ENCODE measurements around the gene KDM3B. TPM values are rescaled to one million over a fixed set of nuclear protein-coding genes. Genes with fewer than 3 reads are reported as not detected.

The KDM3B gene
- total RNA-seq, 4 donors from 2014 or later = 62.7 to 65.3 (median 62.9) TPM

DNA sequence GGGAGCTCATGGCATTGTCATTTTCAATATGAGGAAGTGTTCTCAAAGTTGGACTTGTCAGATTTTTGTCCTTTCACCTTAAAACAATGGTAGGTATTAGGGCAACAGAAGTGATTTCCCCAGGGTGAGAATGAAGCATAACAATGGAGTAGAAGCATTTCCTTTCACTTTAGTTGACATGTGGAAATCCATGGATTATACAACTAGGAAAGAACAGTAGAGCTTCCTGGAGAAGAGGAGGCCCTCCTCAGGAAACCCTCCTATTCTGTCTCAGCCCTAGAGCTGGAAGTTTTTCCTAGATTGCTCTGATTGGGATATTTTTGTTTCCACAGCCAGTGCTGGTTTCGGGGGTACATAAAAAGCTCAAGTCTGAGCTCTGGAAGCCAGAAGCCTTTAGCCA is 72.6 kb downstream of the KDM3B start:
- TF ChIP-seq EP300 (IDR thresholded peaks at IDR 0.05) (no peak), POLR2A (IDR thresholded peaks at IDR 0.05) (no peak)
- TF ChIP-seq, protein P1, sequence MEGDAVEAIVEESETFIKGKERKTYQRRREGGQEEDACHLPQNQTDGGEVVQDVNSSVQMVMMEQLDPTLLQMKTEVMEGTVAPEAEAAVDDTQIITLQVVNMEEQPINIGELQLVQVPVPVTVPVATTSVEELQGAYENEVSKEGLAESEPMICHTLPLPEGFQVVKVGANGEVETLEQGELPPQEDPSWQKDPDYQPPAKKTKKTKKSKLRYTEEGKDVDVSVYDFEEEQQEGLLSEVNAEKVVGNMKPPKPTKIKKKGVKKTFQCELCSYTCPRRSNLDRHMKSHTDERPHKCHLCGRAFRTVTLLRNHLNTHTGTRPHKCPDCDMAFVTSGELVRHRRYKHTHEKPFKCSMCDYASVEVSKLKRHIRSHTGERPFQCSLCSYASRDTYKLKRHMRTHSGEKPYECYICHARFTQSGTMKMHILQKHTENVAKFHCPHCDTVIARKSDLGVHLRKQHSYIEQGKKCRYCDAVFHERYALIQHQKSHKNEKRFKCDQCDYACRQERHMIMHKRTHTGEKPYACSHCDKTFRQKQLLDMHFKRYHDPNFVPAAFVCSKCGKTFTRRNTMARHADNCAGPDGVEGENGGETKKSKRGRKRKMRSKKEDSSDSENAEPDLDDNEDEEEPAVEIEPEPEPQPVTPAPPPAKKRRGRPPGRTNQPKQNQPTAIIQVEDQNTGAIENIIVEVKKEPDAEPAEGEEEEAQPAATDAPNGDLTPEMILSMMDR (IDR thresholded peaks at IDR 0.05) = no peak
- Histone ChIP-seq H3K9me3 (no peaks in the 10 kb centered on the region), H3K36me3 (peaks cover 16 to 100% (median 33%) of the 10 kb centered on the region in 3 donors), H3K27me3 (no peaks in the 10 kb centered on the region), H3K27ac (no peak overlapping the region), H3K4me1 (no peaks in the 10 kb centered on the region), H3K4me3 (no peak overlapping the region)
- DNase-seq (ENCODE audit: low spot score in 2 of 2) = no peak
- WGBS, 2 donors = 91 to 95% methylated on average over 1 of the region's 1 CpG

DNA sequence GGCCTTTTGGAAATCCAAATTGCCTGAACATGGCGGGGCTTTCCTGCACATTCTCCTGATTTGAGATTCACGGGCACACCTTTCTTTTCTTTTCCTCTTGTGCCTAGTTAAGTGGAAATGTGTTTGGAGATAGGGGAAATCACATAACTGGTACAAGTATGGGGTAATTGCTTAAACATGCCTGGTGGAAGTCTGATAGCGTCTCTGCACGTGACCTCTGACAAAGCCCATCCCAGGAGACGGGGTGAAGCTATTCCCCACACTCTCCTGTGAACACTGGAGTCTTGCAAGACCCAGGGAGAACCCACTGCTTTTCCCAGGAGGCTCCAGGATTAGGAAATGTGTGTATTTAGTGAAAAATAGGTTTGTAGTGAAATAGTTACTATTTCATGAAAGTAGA is 83.5 kb downstream of the KDM3B start:
- DNase-seq (ENCODE audit: low spot score in 2 of 2) = no peak
- H3K27me3 ChIP-seq = no peaks in the 10 kb centered on the region
- H3K9me3 ChIP-seq = no peaks in the 10 kb centered on the region
- H3K36me3 ChIP-seq = peaks cover 3 to 62% (median 14%) of the 10 kb centered on the region in 3 donors
- H3K4me3 ChIP-seq = no peak overlapping the region
- peaks cover 0 to 21% (median 8%) of the 10 kb centered on the region in 4 donors for H3K4me1 ChIP-seq
- H3K27ac ChIP-seq = no peak overlapping the region
- TF ChIP-seq POLR2A (IDR thresholded peaks at IDR 0.05) = no peak
- no peak for TF ChIP-seq EP300 (IDR thresholded peaks at IDR 0.05)
- TF ChIP-seq, protein P1 (IDR thresholded peaks at IDR 0.05) = no peak
- 77% methylated on average over 5 of the region's 5 CpGs for WGBS, 2 donors

DNA sequence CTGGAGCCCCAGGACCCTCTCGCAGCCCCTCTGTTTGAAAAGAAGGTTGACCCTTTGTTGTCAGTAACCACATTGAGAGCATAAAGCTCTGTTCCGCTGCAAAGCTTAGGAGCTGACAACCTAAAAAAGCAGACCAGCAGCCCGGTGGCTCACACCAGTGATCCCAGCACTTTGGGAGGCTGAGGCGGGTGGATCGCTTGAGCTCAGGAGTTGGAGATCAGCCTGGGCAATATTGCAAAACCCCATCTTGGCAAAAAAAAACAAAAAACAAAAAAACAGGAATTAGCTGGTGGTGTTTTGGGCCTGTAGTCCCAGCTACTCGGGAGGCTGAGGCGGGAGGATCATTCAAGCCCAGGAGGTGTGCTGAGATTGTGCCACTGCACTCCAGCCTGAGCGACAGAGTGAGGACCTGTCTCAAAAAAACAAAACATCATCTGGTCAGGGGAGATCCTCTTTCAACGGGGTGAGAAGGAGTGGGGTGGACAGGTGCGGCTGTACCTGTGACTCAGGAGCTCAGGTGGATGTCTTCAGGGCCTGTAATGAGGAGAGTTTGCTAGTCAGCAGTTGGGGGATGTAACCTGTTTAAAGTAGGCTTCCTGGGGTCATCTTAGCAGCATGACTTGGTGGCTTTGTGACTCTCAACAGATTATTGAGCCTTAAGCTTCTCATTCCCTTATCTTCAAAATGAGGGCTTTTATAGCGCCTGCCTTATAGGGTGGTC is 85.7 kb downstream of the KDM3B start:
- no peak for DNase-seq (ENCODE audit: low spot score in 2 of 2)
- Histone ChIP-seq H3K4me3 (peak overlapping the region in 3 of 4 donors; percentile 27 to 57 (median 45)), H3K9me3 (no peaks in the 10 kb centered on the region), H3K36me3 (peaks cover 0 to 40% (median 7%) of the 10 kb centered on the region in 3 donors), H3K27ac (no peak overlapping the region), H3K27me3 (no peaks in the 10 kb centered on the region), H3K4me1 (peaks cover 0 to 21% (median 8%) of the 10 kb centered on the region in 4 donors)
- WGBS, 2 donors = 72 to 73% methylated on average over 11 of the region's 11 CpGs
- no peak for TF ChIP-seq EP300 (IDR thresholded peaks at IDR 0.05)
- TF ChIP-seq, protein P1 (IDR thresholded peaks at IDR 0.05) = no peak
- TF ChIP-seq POLR2A (IDR thresholded peaks at IDR 0.05) = no peak

DNA sequence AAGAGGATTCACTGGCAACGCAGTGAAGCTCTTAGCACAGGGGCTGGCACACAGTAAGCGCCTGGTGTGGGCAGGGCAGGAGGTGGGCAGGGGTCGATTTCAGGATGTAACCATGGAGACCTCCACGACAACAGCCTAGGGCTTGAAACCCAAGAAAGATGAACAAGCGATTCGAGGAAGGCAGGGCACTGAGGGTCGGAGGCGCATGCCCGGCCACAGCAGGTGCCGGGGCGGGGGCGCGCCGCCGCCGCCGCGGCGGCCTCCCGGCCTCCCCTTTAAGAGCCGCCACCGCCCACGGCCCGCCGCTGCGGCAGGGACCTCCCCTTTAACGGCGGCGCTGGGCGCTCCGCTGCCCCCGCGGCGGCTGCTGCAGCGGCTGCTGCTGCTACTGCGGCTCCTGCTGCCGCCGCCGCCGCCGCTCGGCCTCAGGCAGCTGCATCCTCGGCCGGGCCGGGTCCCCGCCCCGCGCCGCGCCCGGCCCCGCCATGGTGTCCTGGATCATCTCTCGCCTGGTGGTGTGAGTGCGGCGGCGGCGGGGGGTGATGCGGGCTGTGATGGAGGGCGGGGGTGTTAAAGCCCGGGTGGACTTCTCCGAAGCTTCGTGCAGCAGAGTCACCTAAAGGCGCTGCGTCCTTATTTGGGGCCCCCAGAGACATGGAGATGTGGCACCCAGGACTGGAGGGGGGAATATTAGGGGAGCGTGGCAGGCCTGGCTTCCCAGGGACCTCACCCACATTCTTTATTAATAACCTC is 86.4 kb downstream of the KDM3B start, which contains the start of gene REEP2:
TSS of gene REEP2 (plus strand) at position 334 of the 753 bp plus-strand sequence. CDS start at position 486, 152 bp downstream.
- H3K4me3 ChIP-seq = peak within 1 kb of the TSS; percentile 10 to 57 (median 36)
- DNase-seq (ENCODE audit: low spot score in 2 of 2) = no peak
- peak within 1 kb of the TSS in 1 of 4 donors; percentile 63 for H3K27ac ChIP-seq
- H3K9me3 ChIP-seq = no peaks in the 10 kb centered on the region
- H3K36me3 ChIP-seq = peaks cover 0 to 32% (median 0%) of the 10 kb centered on the region in 3 donors
- TF ChIP-seq, protein P1 (IDR thresholded peaks at IDR 0.05) = peak in 2 of 5 experiments; percentile 15 to 28
- no peak for TF ChIP-seq EP300 (IDR thresholded peaks at IDR 0.05)
- WGBS, 2 donors = 0% methylated on average over 29 to 61 of the region's 65 CpGs
- peaks cover 0 to 21% (median 8%) of the 10 kb centered on the region in 4 donors for H3K4me1 ChIP-seq
- no peaks in the 10 kb centered on the region for H3K27me3 ChIP-seq

All from tibial nerve (tissue), 4 donors.